ENCODE data around the gene SLC7A8.

GRCh38 chr14:23182372-23183157 is 895 bp downstream of the SLC7A8 start:
- TF ChIP-seq CTCF (conservative IDR thresholded peaks at IDR 0.05 in 1 of 2, IDR thresholded peaks at IDR 0.05 in 1 of 2; ENCODE audit: extremely low read depth in 1 of 2, insufficient read depth in 1 of 2, low read depth in 1 of 2, low read length in 2 of 2) (peak in 1 of 2 donors; percentile 6), EZH2 (IDR thresholded peaks at IDR 0.05; ENCODE audit: borderline replicate concordance, low read length) (no peak)
